ENCODE data around the gene ZFP91.

GRCh38 chr11:58636587-58636986 is 57.7 kb downstream of the ZFP91 start:
- TF ChIP-seq SMC3 (IDR thresholded peaks at IDR 0.05; ENCODE audit: low read depth, low read length) (no peak), BHLHE40 (IDR thresholded peaks at IDR 0.05; ENCODE audit: low read depth, low read length) (no peak), POLR2A (IDR thresholded peaks at IDR 0.05; ENCODE audit: low read depth, low read length) (no peak)
- TF ChIP-seq, protein P1, sequence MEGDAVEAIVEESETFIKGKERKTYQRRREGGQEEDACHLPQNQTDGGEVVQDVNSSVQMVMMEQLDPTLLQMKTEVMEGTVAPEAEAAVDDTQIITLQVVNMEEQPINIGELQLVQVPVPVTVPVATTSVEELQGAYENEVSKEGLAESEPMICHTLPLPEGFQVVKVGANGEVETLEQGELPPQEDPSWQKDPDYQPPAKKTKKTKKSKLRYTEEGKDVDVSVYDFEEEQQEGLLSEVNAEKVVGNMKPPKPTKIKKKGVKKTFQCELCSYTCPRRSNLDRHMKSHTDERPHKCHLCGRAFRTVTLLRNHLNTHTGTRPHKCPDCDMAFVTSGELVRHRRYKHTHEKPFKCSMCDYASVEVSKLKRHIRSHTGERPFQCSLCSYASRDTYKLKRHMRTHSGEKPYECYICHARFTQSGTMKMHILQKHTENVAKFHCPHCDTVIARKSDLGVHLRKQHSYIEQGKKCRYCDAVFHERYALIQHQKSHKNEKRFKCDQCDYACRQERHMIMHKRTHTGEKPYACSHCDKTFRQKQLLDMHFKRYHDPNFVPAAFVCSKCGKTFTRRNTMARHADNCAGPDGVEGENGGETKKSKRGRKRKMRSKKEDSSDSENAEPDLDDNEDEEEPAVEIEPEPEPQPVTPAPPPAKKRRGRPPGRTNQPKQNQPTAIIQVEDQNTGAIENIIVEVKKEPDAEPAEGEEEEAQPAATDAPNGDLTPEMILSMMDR (conservative IDR thresholded peaks at IDR 0.05; ENCODE audit: low read depth, low read length) = no peak
